ENCODE measurements around the gene FCHSD1. TPM values are rescaled to one million over a fixed set of nuclear protein-coding genes. Genes with fewer than 3 reads are reported as not detected.

The FCHSD1 gene
- total and polyA plus RNA-seq, 7 donors, result 3.0 to 31.3 (median 17.9) TPM

- DNase-seq, result no peak
- Histone ChIP-seq H3K9me3 (no peaks in the 10 kb centered on the region), H3K27me3 (no peaks in the 10 kb centered on the region), H3K4me1 (peaks cover 0 to 15% (median 11%) of the 10 kb centered on the region in 4 donors), H3K4me3 (no peak overlapping the region), H3K36me3 (peaks cover 0 to 31% (median 1%) of the 10 kb centered on the region in 4 donors), H3K27ac (no peak overlapping the region)
- intact Hi-C loops (cut with DNase I), result no loop called here
- TF ChIP-seq EP300 (IDR thresholded peaks at IDR 0.05), result no peak
- no peak for TF ChIP-seq POLR2AphosphoS5 (IDR thresholded peaks at IDR 0.05)
- TF ChIP-seq CTCF (IDR thresholded peaks at IDR 0.05), result no peak
- no peak for TF ChIP-seq POLR2A (IDR thresholded peaks at IDR 0.05)
These were observed 1.2 kb downstream of the FCHSD1 start for GRCh38 chr5:141649972-141650371.

GRCh38 chr5:141649056-141649688, 2.0 kb downstream of the FCHSD1 start:
- intact Hi-C loops (cut with DNase I), result no loop called here
- H3K27me3 ChIP-seq, result no peaks in the 10 kb centered on the region
- WGBS, 2 donors, result 95 to 97% methylated on average over 17 of the region's 17 CpGs
- peaks cover 0 to 15% (median 11%) of the 10 kb centered on the region in 4 donors for H3K4me1 ChIP-seq
- H3K27ac ChIP-seq, result no peak overlapping the region
- H3K4me3 ChIP-seq, result no peak overlapping the region
- DNase-seq, result no peak
- peaks cover 0 to 39% (median 3%) of the 10 kb centered on the region in 4 donors for H3K36me3 ChIP-seq
- TF ChIP-seq EP300 (IDR thresholded peaks at IDR 0.05) (no peak), POLR2AphosphoS5 (IDR thresholded peaks at IDR 0.05) (no peak), CTCF (IDR thresholded peaks at IDR 0.05) (no peak), POLR2A (IDR thresholded peaks at IDR 0.05) (no peak)
- H3K9me3 ChIP-seq, result no peaks in the 10 kb centered on the region

GRCh38 chr5:141647851-141648250, 3.4 kb downstream of the FCHSD1 start:
- H3K27ac ChIP-seq, result no peak overlapping the region
- no peak for TF ChIP-seq EP300 (IDR thresholded peaks at IDR 0.05)
- no peak for TF ChIP-seq POLR2AphosphoS5 (IDR thresholded peaks at IDR 0.05)
- H3K36me3 ChIP-seq, result peaks cover 0 to 44% (median 3%) of the 10 kb centered on the region in 4 donors
- H3K4me1 ChIP-seq, result peaks cover 0 to 15% (median 11%) of the 10 kb centered on the region in 4 donors
- DNase-seq, result no peak
- no peak overlapping the region for H3K4me3 ChIP-seq
- no peaks in the 10 kb centered on the region for H3K9me3 ChIP-seq
- intact Hi-C loops (cut with DNase I), result no loop called here
- WGBS, 2 donors, result 90 to 91% methylated on average over 3 of the region's 3 CpGs
- H3K27me3 ChIP-seq, result no peaks in the 10 kb centered on the region

GRCh38 chr5:141647242-141647641, 4.0 kb downstream of the FCHSD1 start:
- no peak for TF ChIP-seq CTCF (IDR thresholded peaks at IDR 0.05)
- TF ChIP-seq POLR2AphosphoS5 (IDR thresholded peaks at IDR 0.05), result no peak
- no peak for TF ChIP-seq POLR2A (IDR thresholded peaks at IDR 0.05)
- TF ChIP-seq EP300 (IDR thresholded peaks at IDR 0.05), result no peak
- WGBS, 2 donors, result 93 to 97% methylated on average over 5 of the region's 5 CpGs
- Histone ChIP-seq H3K27me3 (no peaks in the 10 kb centered on the region), H3K4me1 (peaks cover 0 to 15% (median 11%) of the 10 kb centered on the region in 4 donors), H3K36me3 (peaks cover 0 to 49% (median 3%) of the 10 kb centered on the region in 4 donors), H3K9me3 (no peaks in the 10 kb centered on the region), H3K4me3 (no peak overlapping the region), H3K27ac (no peak overlapping the region)
- DNase-seq, result no peak
- intact Hi-C loops (cut with DNase I), result no loop called here

GRCh38 chr5:141646026-141646425, 5.2 kb downstream of the FCHSD1 start:
- DNase-seq, result no peak
- Histone ChIP-seq H3K27ac (no peak overlapping the region), H3K4me3 (no peak overlapping the region), H3K27me3 (no peaks in the 10 kb centered on the region), H3K36me3 (peaks cover 0 to 54% (median 5%) of the 10 kb centered on the region in 4 donors), H3K9me3 (no peaks in the 10 kb centered on the region), H3K4me1 (peaks cover 0 to 9% (median 8%) of the 10 kb centered on the region in 4 donors)
- TF ChIP-seq CTCF (IDR thresholded peaks at IDR 0.05), result no peak
- TF ChIP-seq POLR2A (IDR thresholded peaks at IDR 0.05), result no peak
- TF ChIP-seq EP300 (IDR thresholded peaks at IDR 0.05), result no peak
- TF ChIP-seq POLR2AphosphoS5 (IDR thresholded peaks at IDR 0.05), result no peak
- WGBS, 2 donors, result 92 to 94% methylated on average over 6 of the region's 6 CpGs
- intact Hi-C loops (cut with DNase I), result no loop called here
